ENCODE results near the gene HMGXB4. TPM values are rescaled to one million over a fixed set of nuclear protein-coding genes. Genes with fewer than 3 reads are reported as not detected.

The HMGXB4 gene
- total RNA-seq, 4 donors from 2014 or later: 10.8 to 19.0 (median 16.1) TPM

DNA sequence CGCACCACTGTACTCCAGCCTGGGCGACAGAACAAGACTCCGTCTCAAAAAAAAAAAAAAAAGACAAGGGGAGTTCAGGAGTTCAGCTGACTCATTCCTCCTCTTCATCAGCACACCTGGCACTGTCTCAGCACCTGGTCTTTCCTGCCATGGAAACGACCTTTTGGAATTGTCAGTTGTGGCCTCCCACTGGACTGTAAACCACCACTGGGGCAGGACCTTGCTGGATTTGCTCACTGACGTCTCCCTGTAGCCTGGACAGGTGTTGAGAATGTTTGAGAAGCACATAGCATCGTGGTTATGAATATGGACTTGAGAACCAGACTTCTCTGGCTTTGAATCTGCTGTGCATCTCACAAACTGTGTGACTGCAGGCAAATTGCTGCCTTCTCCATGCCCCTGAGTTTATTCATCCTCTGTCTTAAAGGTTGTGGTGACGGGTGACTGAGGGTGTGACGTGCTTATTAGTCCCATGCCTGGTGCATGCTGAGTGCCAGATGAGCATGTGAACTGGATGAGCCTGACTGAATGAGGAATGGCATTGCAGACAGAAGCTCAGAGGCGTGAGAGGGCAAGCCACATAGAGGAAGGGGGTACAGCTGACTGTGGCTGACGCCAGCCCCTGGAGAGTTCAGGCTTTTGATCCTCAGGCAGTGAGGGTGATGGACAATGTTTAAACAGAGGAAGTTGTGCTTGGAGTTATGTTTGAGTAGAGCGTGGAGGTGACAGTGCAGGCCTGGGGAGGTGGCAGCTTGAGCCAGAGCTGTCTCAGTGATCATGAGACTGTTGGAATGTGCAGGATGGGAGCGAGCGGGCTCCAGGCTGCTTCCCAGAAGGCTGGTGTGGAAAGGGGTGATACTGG is 55.1 kb downstream of the HMGXB4 start:
- H3K36me3 ChIP-seq: peaks cover 0 to 21% of the 10 kb centered on the region in 2 donors
- H3K4me1 ChIP-seq: peaks cover 0 to 46% (median 20%) of the 10 kb centered on the region in 3 donors
- H3K27me3 ChIP-seq: no peaks in the 10 kb centered on the region
- TF ChIP-seq, protein P1, sequence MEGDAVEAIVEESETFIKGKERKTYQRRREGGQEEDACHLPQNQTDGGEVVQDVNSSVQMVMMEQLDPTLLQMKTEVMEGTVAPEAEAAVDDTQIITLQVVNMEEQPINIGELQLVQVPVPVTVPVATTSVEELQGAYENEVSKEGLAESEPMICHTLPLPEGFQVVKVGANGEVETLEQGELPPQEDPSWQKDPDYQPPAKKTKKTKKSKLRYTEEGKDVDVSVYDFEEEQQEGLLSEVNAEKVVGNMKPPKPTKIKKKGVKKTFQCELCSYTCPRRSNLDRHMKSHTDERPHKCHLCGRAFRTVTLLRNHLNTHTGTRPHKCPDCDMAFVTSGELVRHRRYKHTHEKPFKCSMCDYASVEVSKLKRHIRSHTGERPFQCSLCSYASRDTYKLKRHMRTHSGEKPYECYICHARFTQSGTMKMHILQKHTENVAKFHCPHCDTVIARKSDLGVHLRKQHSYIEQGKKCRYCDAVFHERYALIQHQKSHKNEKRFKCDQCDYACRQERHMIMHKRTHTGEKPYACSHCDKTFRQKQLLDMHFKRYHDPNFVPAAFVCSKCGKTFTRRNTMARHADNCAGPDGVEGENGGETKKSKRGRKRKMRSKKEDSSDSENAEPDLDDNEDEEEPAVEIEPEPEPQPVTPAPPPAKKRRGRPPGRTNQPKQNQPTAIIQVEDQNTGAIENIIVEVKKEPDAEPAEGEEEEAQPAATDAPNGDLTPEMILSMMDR (IDR thresholded peaks at IDR 0.05): no peak
- TF ChIP-seq EP300 (IDR thresholded peaks at IDR 0.05): no peak
- no peak for TF ChIP-seq POLR2A (IDR thresholded peaks at IDR 0.05)
- ATAC-seq: no peak
- H3K9me3 ChIP-seq: no peaks in the 10 kb centered on the region
- no peak overlapping the region for H3K4me3 ChIP-seq
- H3K27ac ChIP-seq: peak overlapping the region in 3 of 4 donors; percentile 38 to 71 (median 64)
- 59 to 84% methylated on average over 5 of the region's 13 CpGs for WGBS, 2 donors (ENCODE audit: low coverage in 1 of 2)

DNA sequence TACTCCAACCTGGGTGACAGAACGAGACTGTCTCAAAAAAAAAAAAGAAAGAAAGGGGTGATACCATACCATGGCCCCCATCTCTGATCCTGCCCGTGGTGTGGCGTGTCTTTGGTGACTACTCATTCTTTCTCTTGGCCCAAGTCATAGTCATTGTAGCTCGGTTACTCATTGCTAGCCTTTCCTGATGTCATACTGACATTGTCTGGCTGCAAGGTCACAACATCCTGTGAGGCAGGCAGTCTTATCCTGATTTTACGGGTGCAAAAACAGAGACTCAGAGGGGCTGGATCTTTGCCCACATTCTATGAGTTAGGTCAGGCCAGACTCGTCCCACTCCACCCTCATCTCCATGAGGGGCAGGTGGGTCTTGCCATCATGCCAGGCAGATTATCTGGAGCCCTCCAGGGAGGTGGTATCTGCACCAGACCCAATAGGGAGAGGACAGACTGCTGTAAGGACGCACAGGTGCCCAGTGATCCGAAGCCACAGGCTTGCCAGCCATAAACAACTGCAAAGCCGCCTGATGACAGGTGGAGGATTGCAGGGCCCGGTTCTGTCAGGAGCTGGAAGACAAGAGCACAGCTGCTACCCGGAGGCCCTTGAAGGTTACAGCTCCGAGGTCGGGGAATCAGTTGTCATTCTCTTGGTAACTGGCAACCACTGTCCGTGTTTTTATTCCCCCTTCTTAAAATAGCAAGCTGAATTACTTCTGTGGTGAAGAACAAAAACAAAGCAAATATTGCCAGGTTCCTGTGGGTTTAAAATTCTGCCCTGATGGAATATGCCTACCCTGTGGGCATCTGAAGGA is 56.2 kb downstream of the HMGXB4 start:
- Histone ChIP-seq H3K9me3 (no peaks in the 10 kb centered on the region), H3K36me3 (peaks cover 0 to 32% of the 10 kb centered on the region in 2 donors), H3K4me1 (peaks cover 0 to 40% (median 20%) of the 10 kb centered on the region in 3 donors), H3K27me3 (no peaks in the 10 kb centered on the region), H3K27ac (peak overlapping the region in 3 of 4 donors; percentile 38 to 71 (median 64)), H3K4me3 (no peak overlapping the region)
- TF ChIP-seq POLR2A (IDR thresholded peaks at IDR 0.05) (no peak), EP300 (IDR thresholded peaks at IDR 0.05) (no peak), POLR2AphosphoS5 (IDR thresholded peaks at IDR 0.05) (peak; percentile 26)
- TF ChIP-seq, protein P1 (IDR thresholded peaks at IDR 0.05): no peak
- 25 to 81% methylated on average over 3 to 10 of the region's 14 CpGs for WGBS, 2 donors (ENCODE audit: low coverage in 1 of 2)
- ATAC-seq: peak; percentile 64

DNA sequence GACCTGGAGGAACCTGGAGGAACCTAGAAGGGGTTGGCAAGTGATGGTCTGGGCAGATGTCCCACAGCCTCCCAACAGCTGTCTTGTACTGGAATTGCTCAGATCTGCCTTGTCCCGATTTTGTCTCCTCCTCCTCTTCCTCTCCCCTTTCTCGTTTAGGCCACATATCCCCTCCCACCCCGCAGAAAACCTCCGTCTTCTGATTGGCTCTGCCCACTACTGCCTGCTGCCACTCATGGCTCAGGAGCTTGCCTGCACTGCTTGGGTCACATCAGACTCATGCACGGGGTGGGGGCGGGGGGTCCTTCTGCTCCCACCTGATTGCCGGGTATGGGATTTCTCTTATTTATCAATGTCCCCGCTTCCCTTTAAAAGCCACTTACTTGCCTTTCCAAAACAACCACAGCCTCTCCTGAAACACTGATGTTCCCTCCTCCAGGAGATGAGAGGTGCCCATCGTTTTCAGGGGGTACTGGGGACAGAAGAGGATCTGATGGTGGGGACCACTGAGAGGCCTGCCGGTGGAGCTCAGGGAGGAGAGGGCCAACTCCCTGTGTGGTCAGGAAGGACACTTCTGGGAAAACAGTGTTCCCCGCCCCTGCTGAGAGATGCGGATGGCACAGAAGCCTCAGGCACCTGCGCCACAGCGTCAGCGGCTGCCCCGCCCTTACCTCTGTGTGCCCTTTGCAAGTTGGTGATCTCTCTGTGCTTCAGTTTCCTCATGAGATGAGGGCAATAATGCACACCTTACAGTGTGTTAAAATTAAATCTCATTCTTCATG is 57.1 kb downstream of the HMGXB4 start:
- no peak for ATAC-seq
- Histone ChIP-seq H3K4me3 (no peak overlapping the region), H3K36me3 (peaks cover 0 to 40% of the 10 kb centered on the region in 2 donors), H3K4me1 (peaks cover 0 to 40% (median 20%) of the 10 kb centered on the region in 3 donors), H3K9me3 (no peaks in the 10 kb centered on the region), H3K27me3 (no peaks in the 10 kb centered on the region), H3K27ac (peak overlapping the region in 2 of 4 donors; percentile 64 to 71)
- WGBS, 2 donors (ENCODE audit: low coverage in 1 of 2): 62 to 65% methylated on average over 6 to 7 of the region's 16 CpGs
- TF ChIP-seq POLR2A (IDR thresholded peaks at IDR 0.05) (no peak), EP300 (IDR thresholded peaks at IDR 0.05) (no peak), POLR2AphosphoS5 (IDR thresholded peaks at IDR 0.05) (no peak)
- TF ChIP-seq, protein P1 (IDR thresholded peaks at IDR 0.05): no peak

DNA sequence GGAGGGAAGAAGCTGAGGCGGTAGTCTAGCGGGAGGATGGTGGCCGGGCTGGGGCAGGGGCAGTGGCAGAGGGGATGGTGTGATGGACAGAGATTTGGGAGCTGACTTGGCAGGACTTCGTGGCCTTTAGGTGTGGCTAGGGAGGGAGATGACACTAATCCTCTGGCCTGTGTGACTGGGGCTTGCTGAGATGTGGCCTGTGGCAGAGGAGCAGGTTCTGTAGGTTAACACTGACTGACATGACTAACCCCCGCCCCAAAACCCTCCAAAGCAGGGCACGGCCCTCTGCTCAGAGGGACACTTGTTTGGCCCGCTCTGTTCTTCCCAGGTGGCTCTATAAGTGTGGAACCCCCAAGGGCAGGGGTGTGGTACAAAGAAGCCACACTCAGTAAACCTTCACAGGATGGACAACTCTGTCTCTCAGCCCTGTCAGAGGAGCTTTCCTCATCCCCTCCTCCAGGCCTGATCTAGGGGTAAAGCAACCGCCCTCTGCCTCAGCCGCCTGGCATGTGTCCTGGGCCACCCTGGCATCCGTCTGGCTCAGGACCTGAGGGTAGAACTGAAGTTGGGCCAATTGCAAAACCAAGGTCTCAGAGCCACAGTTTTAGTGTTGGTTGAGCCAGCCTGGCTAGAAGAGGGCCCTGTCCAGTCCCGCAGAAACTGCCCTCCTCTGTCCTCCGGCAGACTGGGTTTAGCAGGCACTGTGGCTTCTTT is 58.0 kb downstream of the HMGXB4 start:
- H3K36me3 ChIP-seq: peaks cover 0 to 45% of the 10 kb centered on the region in 2 donors
- no peaks in the 10 kb centered on the region for H3K27me3 ChIP-seq
- H3K4me3 ChIP-seq: no peak overlapping the region
- TF ChIP-seq POLR2A (IDR thresholded peaks at IDR 0.05) (no peak), EP300 (IDR thresholded peaks at IDR 0.05) (no peak), POLR2AphosphoS5 (IDR thresholded peaks at IDR 0.05) (no peak)
- TF ChIP-seq, protein P1 (IDR thresholded peaks at IDR 0.05): no peak
- H3K27ac ChIP-seq: no peak overlapping the region
- no peaks in the 10 kb centered on the region for H3K9me3 ChIP-seq
- no peak for ATAC-seq
- WGBS, 2 donors (ENCODE audit: low coverage in 1 of 2): 83 to 87% methylated on average over 4 of the region's 12 CpGs
- H3K4me1 ChIP-seq: peaks cover 0 to 40% (median 20%) of the 10 kb centered on the region in 3 donors

Measured in gastroesophageal sphincter (tissue), 4 donors.